CD4-positive, alpha-beta T cell treated with Interleukin-6 at 100 ng/mL for 8 hours (primary cell): Measurements from ENCODE around the gene MICOS13.

Experiments used
- DNase-seq: peaks from one replicate; pipeline ENCODE4 v3.0.0-alpha.2; 2020; ENCODE audit warnings: mixed read lengths, low spot score

Gene MICOS13

GRCh38 chr19:5667751-5668271 is 12.5 kb downstream of the MICOS13 start:
- DNase-seq = no peak

- no peak for DNase-seq
Measured at GRCh38 chr19:5666921-5667610, 13.2 kb downstream of the MICOS13 start.

- DNase-seq = no peak
Measured at GRCh38 chr19:5665781-5666513, 14.4 kb downstream of the MICOS13 start.

GRCh38 chr19:5664515-5664914 is 15.8 kb downstream of the MICOS13 start:
- no peak for DNase-seq

- no peak for DNase-seq
Measured at GRCh38 chr19:5663904-5664303, 16.4 kb downstream of the MICOS13 start.

GRCh38 chr19:5661483-5661882 is 18.8 kb downstream of the MICOS13 start:
- no peak for DNase-seq

GRCh38 chr19:5655412-5655811 is 24.9 kb downstream of the MICOS13 start:
- no peak for DNase-seq

- DNase-seq = no peak
Measured at GRCh38 chr19:5654931-5655330, 25.4 kb downstream of the MICOS13 start.

- no peak for DNase-seq
Measured at GRCh38 chr19:5652261-5652660, 28.1 kb downstream of the MICOS13 start.

- no peak for DNase-seq
Measured at GRCh38 chr19:5651361-5651760, 29.0 kb downstream of the MICOS13 start.

GRCh38 chr19:5648464-5648863 is 31.9 kb downstream of the MICOS13 start:
- DNase-seq = no peak

- no peak for DNase-seq
Measured at GRCh38 chr19:5646703-5647102, 33.6 kb downstream of the MICOS13 start.

GRCh38 chr19:5645409-5645808 is 34.9 kb downstream of the MICOS13 start:
- DNase-seq = no peak

GRCh38 chr19:5644037-5644436 is 36.3 kb downstream of the MICOS13 start:
- DNase-seq = no peak

GRCh38 chr19:5643060-5643459 is 37.3 kb downstream of the MICOS13 start:
- DNase-seq = no peak

- no peak for DNase-seq
Measured at GRCh38 chr19:5642204-5642603, 38.1 kb downstream of the MICOS13 start.

GRCh38 chr19:5641171-5641570 is 39.1 kb downstream of the MICOS13 start:
- DNase-seq = no peak

- no peak for DNase-seq
Measured at GRCh38 chr19:5637971-5638370, 42.3 kb downstream of the MICOS13 start.

GRCh38 chr19:5635427-5635826 is 44.9 kb downstream of the MICOS13 start:
- DNase-seq = no peak

- DNase-seq = no peak
Measured at GRCh38 chr19:5632657-5633056, 47.7 kb downstream of the MICOS13 start.

- DNase-seq = no peak
Measured at GRCh38 chr19:5632241-5632612, 48.1 kb downstream of the MICOS13 start.

GRCh38 chr19:5631567-5632240 is 48.6 kb downstream of the MICOS13 start:
- DNase-seq = no peak

GRCh38 chr19:5628919-5629481 is 51.3 kb downstream of the MICOS13 start:
- DNase-seq = no peak
